Activated T-cell treated with anti-CD3 and anti-CD28 coated beads for 4 hours (primary cell): Measurements from ENCODE around the gene USP17L24.
"Not testable (repeated sequence)": the region's sequence is repeated elsewhere in the genome, so short reads cannot be mapped to it uniquely, and the experiment has no call there.

ENCODE experiments used
- DNase-seq: peaks from one replicate; pipeline ENCODE4 v3.0.0-alpha.2; 2020

Gene USP17L24, protein sequence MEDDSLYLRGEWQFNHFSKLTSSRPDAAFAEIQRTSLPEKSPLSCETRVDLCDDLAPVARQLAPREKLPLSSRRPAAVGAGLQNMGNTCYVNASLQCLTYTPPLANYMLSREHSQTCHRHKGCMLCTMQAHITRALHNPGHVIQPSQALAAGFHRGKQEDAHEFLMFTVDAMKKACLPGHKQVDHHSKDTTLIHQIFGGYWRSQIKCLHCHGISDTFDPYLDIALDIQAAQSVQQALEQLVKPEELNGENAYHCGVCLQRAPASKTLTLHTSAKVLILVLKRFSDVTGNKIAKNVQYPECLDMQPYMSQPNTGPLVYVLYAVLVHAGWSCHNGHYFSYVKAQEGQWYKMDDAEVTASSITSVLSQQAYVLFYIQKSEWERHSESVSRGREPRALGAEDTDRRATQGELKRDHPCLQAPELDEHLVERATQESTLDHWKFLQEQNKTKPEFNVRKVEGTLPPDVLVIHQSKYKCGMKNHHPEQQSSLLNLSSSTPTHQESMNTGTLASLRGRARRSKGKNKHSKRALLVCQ

DNA sequence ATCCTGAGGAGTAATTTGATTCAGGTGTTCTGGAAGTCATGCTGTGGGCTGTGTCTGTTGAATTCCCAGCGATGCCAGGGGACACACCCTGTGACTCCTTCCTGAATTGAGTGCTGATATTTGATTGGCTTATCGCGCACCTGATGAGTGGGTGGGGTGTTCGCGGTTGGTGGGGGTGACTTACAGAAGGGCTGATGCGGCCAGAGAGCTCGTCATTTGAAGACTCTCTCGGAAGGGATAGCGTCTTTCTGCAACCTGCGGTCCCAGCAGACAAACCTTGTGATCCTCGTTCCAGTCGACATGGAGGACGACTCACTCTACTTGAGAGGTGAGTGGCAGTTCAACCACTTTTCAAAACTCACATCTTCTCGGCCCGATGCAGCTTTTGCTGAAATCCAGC lies at the start of gene USP17L24:
Gene USP17L24 (plus strand): TSS at position 301 of the 400 bp plus-strand sequence. CDS start 0 bp downstream, at position 301.
- not testable (repeated sequence) for DNase-seq

DNA sequence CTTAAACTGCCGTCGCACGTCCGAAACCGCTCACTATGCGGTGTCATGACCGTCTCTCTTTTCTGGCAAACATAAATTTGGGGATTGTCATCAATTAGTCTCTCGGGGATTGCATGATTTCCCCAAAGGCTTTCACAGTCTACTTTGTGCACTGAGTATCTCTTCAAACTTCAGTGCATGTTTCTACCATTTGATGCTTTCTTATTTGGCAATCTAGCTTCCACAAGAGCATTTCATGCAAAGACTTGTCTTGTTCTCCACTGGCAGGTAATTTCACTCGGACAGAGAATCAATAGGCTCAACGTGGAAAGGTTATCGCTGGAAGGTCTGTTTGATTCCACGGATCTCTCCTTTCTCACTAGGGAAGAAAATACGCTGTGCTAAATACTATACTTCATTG lies 774 bp upstream of the USP17L24 start:
- DNase-seq: not testable (repeated sequence)

- DNase-seq: not testable (repeated sequence)
Observed at GRCh38 chr4:9329611-9330010, 4.6 kb downstream of the USP17L24 start, which contains the start of gene USP17L25. USP17L25 (plus strand) TSS chr4:9329911; CDS start chr4:9329911, 0 bp downstream.

- not testable (repeated sequence) for DNase-seq
Observed at GRCh38 chr4:9334358-9334757, 9.4 kb downstream of the USP17L24 start, which contains the start of gene USP17L26. USP17L26 (plus strand) TSS chr4:9334658; CDS start chr4:9334658, 0 bp downstream.

GRCh38 chr4:9339103-9339502 lies 14.1 kb downstream of the USP17L24 start, which contains the start of gene USP17L5:
USP17L5 (plus strand) TSS chr4:9339403; CDS start chr4:9339403, 0 bp downstream.
- not testable (repeated sequence) for DNase-seq

GRCh38 chr4:9343848-9344247 lies 18.9 kb downstream of the USP17L24 start, which contains the start of gene USP17L27:
USP17L27 (plus strand) TSS chr4:9344148; CDS start chr4:9344148, 0 bp downstream.
- DNase-seq: not testable (repeated sequence)

DNA sequence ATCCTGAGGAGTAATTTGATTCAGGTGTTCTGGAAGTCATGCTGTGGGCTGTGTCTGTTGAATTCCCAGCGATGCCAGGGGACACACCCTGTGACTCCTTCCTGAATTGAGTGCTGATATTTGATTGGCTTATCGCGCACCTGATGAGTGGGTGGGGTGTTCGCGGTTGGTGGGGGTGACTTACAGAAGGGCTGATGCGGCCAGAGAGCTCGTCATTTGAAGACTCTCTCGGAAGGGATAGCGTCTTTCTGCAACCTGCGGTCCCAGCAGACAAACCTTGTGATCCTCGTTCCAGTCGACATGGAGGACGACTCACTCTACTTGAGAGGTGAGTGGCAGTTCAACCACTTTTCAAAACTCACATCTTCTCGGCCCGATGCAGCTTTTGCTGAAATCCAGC lies 23.6 kb downstream of the USP17L24 start, which contains the start of gene USP17L28:
Gene USP17L28 (plus strand): TSS at position 301 of the 400 bp plus-strand sequence. CDS start 0 bp downstream, at position 301.
- DNase-seq: not testable (repeated sequence)

GRCh38 chr4:9350866-9351265 lies 25.9 kb downstream of the USP17L24 start:
- DNase-seq: not testable (repeated sequence)

DNA sequence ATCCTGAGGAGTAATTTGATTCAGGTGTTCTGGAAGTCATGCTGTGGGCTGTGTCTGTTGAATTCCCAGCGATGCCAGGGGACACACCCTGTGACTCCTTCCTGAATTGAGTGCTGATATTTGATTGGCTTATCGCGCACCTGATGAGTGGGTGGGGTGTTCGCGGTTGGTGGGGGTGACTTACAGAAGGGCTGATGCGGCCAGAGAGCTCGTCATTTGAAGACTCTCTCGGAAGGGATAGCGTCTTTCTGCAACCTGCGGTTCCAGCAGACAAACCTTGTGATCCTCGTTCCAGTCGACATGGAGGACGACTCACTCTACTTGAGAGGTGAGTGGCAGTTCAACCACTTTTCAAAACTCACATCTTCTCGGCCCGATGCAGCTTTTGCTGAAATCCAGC lies 28.4 kb downstream of the USP17L24 start, which contains the start of gene USP17L29:
Gene USP17L29 (plus strand): TSS at position 301 of the 400 bp plus-strand sequence. CDS start 0 bp downstream, at position 301.
- DNase-seq: not testable (repeated sequence)

DNA sequence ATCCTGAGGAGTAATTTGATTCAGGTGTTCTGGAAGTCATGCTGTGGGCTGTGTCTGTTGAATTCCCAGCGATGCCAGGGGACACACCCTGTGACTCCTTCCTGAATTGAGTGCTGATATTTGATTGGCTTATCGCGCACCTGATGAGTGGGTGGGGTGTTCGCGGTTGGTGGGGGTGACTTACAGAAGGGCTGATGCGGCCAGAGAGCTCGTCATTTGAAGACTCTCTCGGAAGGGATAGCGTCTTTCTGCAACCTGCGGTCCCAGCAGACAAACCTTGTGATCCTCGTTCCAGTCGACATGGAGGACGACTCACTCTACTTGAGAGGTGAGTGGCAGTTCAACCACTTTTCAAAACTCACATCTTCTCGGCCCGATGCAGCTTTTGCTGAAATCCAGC lies 37.9 kb downstream of the USP17L24 start, which contains the start of gene USP17L30:
Gene USP17L30 (plus strand): TSS at position 301 of the 400 bp plus-strand sequence. CDS start 0 bp downstream, at position 301.
- DNase-seq: not testable (repeated sequence)
